Loucy (cell line): ENCODE data around the gene FDPS.

Source experiments
- H2AFZ ChIP-seq: fragments of 200-600 bp; sonication (generic); 2 replicates; pipeline ENCODE4 v1.6.0; 2016; ENCODE audit warnings: antibody characterized with exemption, mild to moderate bottlenecking, low read length, moderate library complexity
- H3F3A ChIP-seq: fragments of 200-600 bp; 2 replicates; pipeline ENCODE4 v1.6.0; 2016; ENCODE audit warnings: antibody characterized with exemption, low read depth, mild to moderate bottlenecking
- H3K27me3 ChIP-seq: fragments of 200-600 bp; sonication (generic); 2 replicates; pipeline ENCODE4 v1.6.1; 2014; ENCODE audit warnings: low read length, mild to moderate bottlenecking; ENCODE audit not compliant: insufficient read depth, poor library complexity, severe bottlenecking
- H3K36me3 ChIP-seq: fragments of 200-600 bp; sonication (generic); 2 replicates; pipeline ENCODE4 v1.6.1; 2016; ENCODE audit warnings: low read length; ENCODE audit not compliant: insufficient read depth
- H3K4me1 ChIP-seq: fragments of 200-600 bp; sonication (generic); 2 replicates; pipeline ENCODE4 v1.5.1; 2014; ENCODE audit warnings: low read length, mild to moderate bottlenecking; ENCODE audit not compliant: insufficient read depth, poor library complexity, severe bottlenecking
- H3K4me2 ChIP-seq: fragments of 200-600 bp; sonication (generic); 2 replicates; pipeline ENCODE4 v1.6.0; 2014; ENCODE audit warnings: antibody characterized with exemption, low read length, low read depth, mild to moderate bottlenecking; ENCODE audit not compliant: poor library complexity, severe bottlenecking
- H3K4me3 ChIP-seq: fragments of 200-600 bp; sonication (generic); 2 replicates; pipeline ENCODE4 v1.5.1; 2014; ENCODE audit warnings: low read length, mild to moderate bottlenecking, mixed read lengths; ENCODE audit not compliant: poor library complexity, severe bottlenecking
- H3K79me2 ChIP-seq: fragments of 200-600 bp; sonication (generic); 2 replicates; pipeline ENCODE4 v1.6.1; 2014; ENCODE audit warnings: low read length; ENCODE audit not compliant: insufficient read depth
- H3K9ac ChIP-seq: fragments of 200-600 bp; sonication (generic); 2 replicates; pipeline ENCODE4 v1.6.0; 2014; ENCODE audit warnings: mild to moderate bottlenecking, low read depth, low read length, moderate library complexity; ENCODE audit not compliant: poor library complexity, severe bottlenecking
- H3K9me2 ChIP-seq: fragments of 200-600 bp; sonication (generic); replicated peaks from 2 replicates; pipeline ENCODE4 v1.6.1; 2016; ENCODE audit warnings: low read depth, low read length, mixed read lengths
- H3K9me3 ChIP-seq: fragments of 200-600 bp; sonication (generic); 2 replicates; pipeline ENCODE4 v1.6.1; 2014; ENCODE audit warnings: mild to moderate bottlenecking, antibody characterized with exemption, low read length, low read depth; ENCODE audit not compliant: insufficient read depth
- H4K20me1 ChIP-seq: fragments of 200-600 bp; sonication (generic); 2 replicates; pipeline ENCODE4 v1.6.0; 2014; ENCODE audit warnings: antibody characterized with exemption, low read length, mild to moderate bottlenecking; ENCODE audit not compliant: insufficient read depth, poor library complexity, severe bottlenecking
- EZH2phosphoT487 ChIP-seq: fragments of 200-600 bp; IDR thresholded peaks from 2 replicates; pipeline ENCODE4 v1.6.1; 2018; ENCODE audit warnings: antibody characterized with exemption, mild to moderate bottlenecking, moderate library complexity, borderline replicate concordance
- TF ChIP-seq, protein P1 (sequence below): fragments of 200-600 bp; sonication (generic); conservative IDR thresholded peaks from 2 replicates; pipeline ENCODE4 v1.5.1; 2014; ENCODE audit warnings: mild to moderate bottlenecking, antibody characterized with exemption, low read length

The FDPS gene

GRCh38 chr1:155293086-155293749 is 15.4 kb upstream of the FDPS start:
- H3F3A ChIP-seq, result no peaks in the 10 kb centered on the region
- H2AFZ ChIP-seq, result no peak overlapping the region
- no peak overlapping the region for H3K4me3 ChIP-seq
- no peaks in the 10 kb centered on the region for H3K27me3 ChIP-seq
- H4K20me1 ChIP-seq, result no peaks in the 10 kb centered on the region
- no peaks in the 10 kb centered on the region for H3K79me2 ChIP-seq
- no peaks in the 10 kb centered on the region for H3K4me1 ChIP-seq
- TF ChIP-seq, protein P1, sequence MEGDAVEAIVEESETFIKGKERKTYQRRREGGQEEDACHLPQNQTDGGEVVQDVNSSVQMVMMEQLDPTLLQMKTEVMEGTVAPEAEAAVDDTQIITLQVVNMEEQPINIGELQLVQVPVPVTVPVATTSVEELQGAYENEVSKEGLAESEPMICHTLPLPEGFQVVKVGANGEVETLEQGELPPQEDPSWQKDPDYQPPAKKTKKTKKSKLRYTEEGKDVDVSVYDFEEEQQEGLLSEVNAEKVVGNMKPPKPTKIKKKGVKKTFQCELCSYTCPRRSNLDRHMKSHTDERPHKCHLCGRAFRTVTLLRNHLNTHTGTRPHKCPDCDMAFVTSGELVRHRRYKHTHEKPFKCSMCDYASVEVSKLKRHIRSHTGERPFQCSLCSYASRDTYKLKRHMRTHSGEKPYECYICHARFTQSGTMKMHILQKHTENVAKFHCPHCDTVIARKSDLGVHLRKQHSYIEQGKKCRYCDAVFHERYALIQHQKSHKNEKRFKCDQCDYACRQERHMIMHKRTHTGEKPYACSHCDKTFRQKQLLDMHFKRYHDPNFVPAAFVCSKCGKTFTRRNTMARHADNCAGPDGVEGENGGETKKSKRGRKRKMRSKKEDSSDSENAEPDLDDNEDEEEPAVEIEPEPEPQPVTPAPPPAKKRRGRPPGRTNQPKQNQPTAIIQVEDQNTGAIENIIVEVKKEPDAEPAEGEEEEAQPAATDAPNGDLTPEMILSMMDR, result no peak
- no peak for TF ChIP-seq EZH2phosphoT487
- no peaks in the 10 kb centered on the region for H3K9me2 ChIP-seq
- H3K36me3 ChIP-seq, result no peaks in the 10 kb centered on the region
- H3K4me2 ChIP-seq, result no peak overlapping the region
- H3K9me3 ChIP-seq, result no peaks in the 10 kb centered on the region
- no peak overlapping the region for H3K9ac ChIP-seq

DNA sequence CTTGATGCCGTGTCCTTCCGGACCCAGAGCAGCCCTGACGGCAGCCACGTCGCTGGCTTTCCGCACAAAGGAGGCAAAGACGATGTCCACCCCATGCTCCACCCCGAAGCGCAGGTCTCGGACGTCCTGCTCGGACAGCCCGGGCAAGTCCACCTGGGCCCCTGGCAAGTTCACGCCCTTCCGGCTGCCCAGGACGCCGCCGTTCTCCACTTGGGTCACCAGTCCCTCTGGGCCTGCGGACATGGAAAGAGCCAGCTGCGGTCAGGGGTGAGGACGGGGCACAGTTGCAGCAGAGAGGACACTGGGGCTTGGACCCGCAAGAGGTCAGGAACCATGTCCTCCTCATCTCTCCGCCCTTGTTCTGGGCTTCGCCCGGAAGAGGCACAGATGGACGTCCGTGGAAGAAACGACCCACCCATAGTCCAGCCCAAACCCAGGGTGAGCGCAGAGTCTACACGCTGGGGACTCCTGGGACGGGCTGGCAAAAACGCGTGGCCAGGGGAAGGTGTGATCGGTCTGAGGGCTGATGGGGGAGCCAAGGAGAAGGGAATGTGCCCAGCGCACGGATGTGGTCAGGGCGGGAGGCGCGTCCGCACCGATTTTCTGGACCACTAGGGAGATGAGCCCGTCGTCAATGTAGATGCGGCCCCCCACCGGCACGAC is 14.0 kb upstream of the FDPS start:
- no peaks in the 10 kb centered on the region for H3K4me1 ChIP-seq
- no peaks in the 10 kb centered on the region for H4K20me1 ChIP-seq
- no peaks in the 10 kb centered on the region for H3K27me3 ChIP-seq
- no peaks in the 10 kb centered on the region for H3K36me3 ChIP-seq
- no peaks in the 10 kb centered on the region for H3K79me2 ChIP-seq
- no peak overlapping the region for H3K9ac ChIP-seq
- H3K9me3 ChIP-seq, result no peaks in the 10 kb centered on the region
- H3F3A ChIP-seq, result no peaks in the 10 kb centered on the region
- H3K4me2 ChIP-seq, result no peak overlapping the region
- H2AFZ ChIP-seq, result no peak overlapping the region
- no peaks in the 10 kb centered on the region for H3K9me2 ChIP-seq
- no peak overlapping the region for H3K4me3 ChIP-seq
- TF ChIP-seq EZH2phosphoT487, result no peak
- TF ChIP-seq, protein P1, result no peak

- TF ChIP-seq, protein P1, result no peak
- TF ChIP-seq EZH2phosphoT487, result no peak
- no peak overlapping the region for H3K4me3 ChIP-seq
- no peaks in the 10 kb centered on the region for H3F3A ChIP-seq
- no peaks in the 10 kb centered on the region for H3K79me2 ChIP-seq
- H3K9me2 ChIP-seq, result no peaks in the 10 kb centered on the region
- no peaks in the 10 kb centered on the region for H3K4me1 ChIP-seq
- no peaks in the 10 kb centered on the region for H4K20me1 ChIP-seq
- no peaks in the 10 kb centered on the region for H3K27me3 ChIP-seq
- H3K9ac ChIP-seq, result no peak overlapping the region
- H2AFZ ChIP-seq, result no peak overlapping the region
- H3K4me2 ChIP-seq, result no peak overlapping the region
- H3K9me3 ChIP-seq, result no peaks in the 10 kb centered on the region
- no peaks in the 10 kb centered on the region for H3K36me3 ChIP-seq
These were observed 13.3 kb upstream of the FDPS start for GRCh38 chr1:155295183-155295941.
